ENCODE data around the gene MT1HL1. TPM values are rescaled to one million over a fixed set of nuclear protein-coding genes. Genes with fewer than 3 reads are reported as not detected.

Gene MT1HL1
- total RNA-seq, 1 donor from 2014 or later: not detected

- Histone ChIP-seq H3K27ac (no peak overlapping the region), H3K27me3 (no peaks in the 10 kb centered on the region), H3K9me3 (no peaks in the 10 kb centered on the region), H3K36me3 (no peaks in the 10 kb centered on the region), H3K4me3 (peak overlapping the region; percentile 73 to 90), H3K4me1 (peaks cover 0 to 4% of the 10 kb centered on the region in 2 donors)
- no peak for DNase-seq (ENCODE audit: low spot score in 2 of 2)
- TF ChIP-seq CTCF (IDR thresholded peaks at IDR 0.05): no peak
- intact Hi-C loops (cut with DNase I): loop anchor here (2.0 to 10.0 kb wide), 2 partner anchors 63 to 149 kb away; no protein-coding TSS in a partner anchor
These were observed 39.8 kb upstream of the MT1HL1 start for GRCh38 chr1:237043846-237044636.

- Histone ChIP-seq H3K36me3 (no peaks in the 10 kb centered on the region), H3K4me1 (peaks cover 0 to 4% of the 10 kb centered on the region in 2 donors), H3K27me3 (no peaks in the 10 kb centered on the region), H3K9me3 (no peaks in the 10 kb centered on the region), H3K4me3 (peak overlapping the region; percentile 73 to 90), H3K27ac (peak overlapping the region; percentile 68 to 88)
- intact Hi-C loops (cut with DNase I): loop anchor here (1.0 to 10.0 kb wide), 2 partner anchors 148 to 343 kb away; no protein-coding TSS in a partner anchor
- DNase-seq (ENCODE audit: low spot score in 2 of 2): no peak
- TF ChIP-seq CTCF (IDR thresholded peaks at IDR 0.05): no peak
These were observed 38.8 kb upstream of the MT1HL1 start for GRCh38 chr1:237042892-237043576.

GRCh38 chr1:237042526-237042891, 38.3 kb upstream of the MT1HL1 start:
- Histone ChIP-seq H3K27ac (peak overlapping the region; percentile 68 to 88), H3K4me1 (peaks cover 0 to 4% of the 10 kb centered on the region in 2 donors), H3K27me3 (no peaks in the 10 kb centered on the region), H3K9me3 (no peaks in the 10 kb centered on the region), H3K36me3 (no peaks in the 10 kb centered on the region), H3K4me3 (peak overlapping the region; percentile 73 to 90)
- no peak for DNase-seq (ENCODE audit: low spot score in 2 of 2)
- intact Hi-C loops (cut with DNase I): loop anchor here (1.0 to 10.0 kb wide), 2 partner anchors 148 to 344 kb away; no protein-coding TSS in a partner anchor
- TF ChIP-seq CTCF (IDR thresholded peaks at IDR 0.05): no peak

GRCh38 chr1:237041795-237042525, 37.7 kb upstream of the MT1HL1 start, which contains the start of gene RYR2:
Gene RYR2 (plus strand): TSS chr1:237042184. CDS start chr1:237042522, 338 bp downstream.
- Histone ChIP-seq H3K27ac (peak within 1 kb of the TSS; percentile 68 to 88), H3K36me3 (no peaks in the 10 kb centered on the region), H3K4me1 (peaks cover 0 to 4% of the 10 kb centered on the region in 2 donors), H3K4me3 (peak within 1 kb of the TSS; percentile 73 to 90), H3K27me3 (no peaks in the 10 kb centered on the region), H3K9me3 (no peaks in the 10 kb centered on the region)
- DNase-seq (ENCODE audit: low spot score in 2 of 2): no peak
- peak; percentile 33 to 89 (median 62) for TF ChIP-seq CTCF (IDR thresholded peaks at IDR 0.05)
- intact Hi-C loops (cut with DNase I): loop anchor here (1.0 to 10.0 kb wide), 2 partner anchors 147 to 344 kb away; no protein-coding TSS in a partner anchor

GRCh38 chr1:237041461-237041794, 37.2 kb upstream of the MT1HL1 start:
- H3K27ac ChIP-seq: peak overlapping the region; percentile 68 to 88
- no peak for DNase-seq (ENCODE audit: low spot score in 2 of 2)
- no peaks in the 10 kb centered on the region for H3K9me3 ChIP-seq
- no peaks in the 10 kb centered on the region for H3K36me3 ChIP-seq
- H3K27me3 ChIP-seq: no peaks in the 10 kb centered on the region
- no peak for TF ChIP-seq CTCF (IDR thresholded peaks at IDR 0.05)
- no peaks in the 10 kb centered on the region for H3K4me1 ChIP-seq
- H3K4me3 ChIP-seq: peak overlapping the region; percentile 73 to 90
- intact Hi-C loops (cut with DNase I): loop anchor here (10.0 kb wide), 1 partner anchor 147 kb away; no protein-coding TSS in a partner anchor

Measured in ascending aorta (tissue), 2 donors.